Adipose tissue (tissue), 3 donors: ENCODE results near the gene UBR2. TPM values are rescaled to one million over a fixed set of nuclear protein-coding genes. Genes with fewer than 3 reads are reported as not detected.
"Not testable (repeated sequence)": the region's sequence is repeated elsewhere in the genome, so short reads cannot be mapped to it uniquely, and the experiment has no call there.

Experiments used
- H3K27ac ChIP-seq: one replicate; pipeline ENCODE4 v1.5.1; 2013; ENCODE audit warnings: low read depth, low read length
- WGBS, 3 donors: extraction: QIAGEN DNeasy Blood & Tissue Kit; methylation state at CpG; one replicate each; pipeline ENCODE4 v1.1.7; 2013; 5-methylcytosine and 5-hydroxymethylcytosine counted together
- polyA plus RNA-seq, 3 donors: library from polyadenylated mRNA; stranded (reverse); fragments of 200-250 nt; gene quantifications; one replicate each; pipeline ENCODE4 v1.2.3, GENCODE V29; 2013
- donor health status: healthy with polysubstance abuse.
- donor health status: Bipolar disorder and iron deficiency.
- donor health status: healthy.

The UBR2 gene
- polyA plus RNA-seq, 3 donors, result 6.6 to 9.2 (median 7.6) TPM

GRCh38 chr6:42550277-42550676 is 13.6 kb upstream of the UBR2 start:
- no peak overlapping the region for H3K27ac ChIP-seq
- WGBS, 3 donors, result 67 to 88% (median 86%) methylated on average over 1 of the region's 1 CpG

- 77 to 88% (median 83%) methylated on average over 1 of the region's 1 CpG for WGBS, 3 donors
- no peak overlapping the region for H3K27ac ChIP-seq
Observed at GRCh38 chr6:42551217-42551616, 12.6 kb upstream of the UBR2 start.

- no peak overlapping the region for H3K27ac ChIP-seq
- 76 to 88% (median 80%) methylated on average over 5 of the region's 5 CpGs for WGBS, 3 donors
Observed at GRCh38 chr6:42552380-42552779, 11.4 kb upstream of the UBR2 start.

- WGBS, 3 donors, result 95% methylated on average over 4 of the region's 4 CpGs
- H3K27ac ChIP-seq, result no peak overlapping the region
Observed at GRCh38 chr6:42555477-42556457, 8.1 kb upstream of the UBR2 start.

GRCh38 chr6:42556462-42556861 is 7.4 kb upstream of the UBR2 start:
- 71 to 84% (median 78%) methylated on average over 4 of the region's 4 CpGs for WGBS, 3 donors
- no peak overlapping the region for H3K27ac ChIP-seq

GRCh38 chr6:42559276-42559675 is 4.6 kb upstream of the UBR2 start:
- H3K27ac ChIP-seq, result not testable (repeated sequence)
- WGBS, 3 donors, result 89 to 93% (median 89%) methylated on average over 6 of the region's 6 CpGs

- WGBS, 3 donors, result 58 to 70% (median 69%) methylated on average over 3 of the region's 3 CpGs
- H3K27ac ChIP-seq, result no peak overlapping the region
Observed at GRCh38 chr6:42561986-42562385, 1.8 kb upstream of the UBR2 start.

GRCh38 chr6:42562788-42563405 is 932 bp upstream of the UBR2 start:
- 56 to 77% (median 74%) methylated on average over 6 of the region's 6 CpGs for WGBS, 3 donors
- no peak overlapping the region for H3K27ac ChIP-seq

GRCh38 chr6:42564506-42564825 is 637 bp downstream of the UBR2 start:
- peak overlapping the region; percentile 96 for H3K27ac ChIP-seq
- 0 to 1% (median 0%) methylated on average over 11 of the region's 11 CpGs for WGBS, 3 donors

- H3K27ac ChIP-seq, result no peak overlapping the region
- WGBS, 3 donors, result 55 to 61% (median 57%) methylated on average over 15 of the region's 15 CpGs
Observed at GRCh38 chr6:42565823-42566613, 2.2 kb downstream of the UBR2 start.

GRCh38 chr6:42566614-42567208 is 2.9 kb downstream of the UBR2 start:
- 76 to 89% (median 86%) methylated on average over 5 of the region's 5 CpGs for whole genome bisulfite sequencing, 3 donors
- no peak overlapping the region for H3K27ac ChIP-seq

- not testable (repeated sequence) for H3K27ac ChIP-seq
- 80 to 91% (median 91%) methylated on average over 4 of the region's 4 CpGs for WGBS, 3 donors
Observed at GRCh38 chr6:42567237-42567636, 3.4 kb downstream of the UBR2 start.

GRCh38 chr6:42569102-42570028 is 5.5 kb downstream of the UBR2 start:
- no peak overlapping the region for H3K27ac ChIP-seq

- WGBS, 3 donors, result 69 to 77% (median 69%) methylated on average over 5 to 7 of the region's 7 CpGs
- no peak overlapping the region for H3K27ac ChIP-seq
Observed at GRCh38 chr6:42571611-42572342, 7.9 kb downstream of the UBR2 start.

- H3K27ac ChIP-seq, result no peak overlapping the region
- 45 to 80% (median 48%) methylated on average over 4 of the region's 4 CpGs for WGBS, 3 donors
Observed at GRCh38 chr6:42572523-42572922, 8.7 kb downstream of the UBR2 start.

GRCh38 chr6:42576538-42576937 is 12.7 kb downstream of the UBR2 start:
- 93 to 94% (median 93%) methylated on average over 7 of the region's 7 CpGs for WGBS, 3 donors
- not testable (repeated sequence) for H3K27ac ChIP-seq

GRCh38 chr6:42598300-42598699 is 34.5 kb downstream of the UBR2 start:
- 95 to 97% (median 96%) methylated on average over 2 of the region's 2 CpGs for WGBS, 3 donors
- H3K27ac ChIP-seq, result no peak overlapping the region
